SH-SY5Y (cell line): ENCODE results near the gene CELSR1.

ENCODE experiments used
- GATA2 ChIP-seq: IDR thresholded peaks from 2 replicates; pipeline ENCODE4 v1.6.1; 2011; ENCODE audit warnings: mild to moderate bottlenecking, low read depth, low read length
- GATA3 ChIP-seq: IDR thresholded peaks from 2 replicates; pipeline ENCODE4 v1.6.1; 2011; ENCODE audit warnings: low read depth, mild to moderate bottlenecking, low read length, moderate library complexity

DNA sequence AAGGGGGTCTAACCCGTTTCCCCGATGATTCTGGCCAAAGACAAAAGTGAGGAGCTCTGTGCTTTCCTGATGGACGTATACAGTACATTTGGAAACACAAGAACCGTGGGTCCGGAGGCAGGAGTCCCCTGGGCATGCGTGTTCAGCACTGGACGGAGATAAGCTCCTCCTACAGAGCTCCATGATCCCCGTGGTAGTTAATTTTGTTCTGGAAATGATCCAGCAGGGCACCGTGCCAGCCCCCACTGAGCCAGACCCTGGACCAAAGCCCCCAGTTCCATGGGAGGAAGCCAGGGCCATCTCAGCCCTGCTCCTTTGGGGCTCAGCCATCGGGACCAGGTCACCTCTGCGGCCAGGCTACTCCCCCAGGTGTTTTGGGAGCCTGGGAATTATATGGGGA, 118.6 kb downstream of the CELSR1 start:
- TF ChIP-seq GATA3, result no peak
- no peak for TF ChIP-seq GATA2
